SK-N-SH (cell line): ENCODE data around the gene SVBP.

Source experiments
- MEF2A ChIP-seq: IDR thresholded peaks from 2 replicates; pipeline ENCODE4 v1.4.0; 2012; ENCODE audit warnings: low read depth, borderline replicate concordance
- TF ChIP-seq, protein P1 (sequence below): fragments of 200-600 bp; sonication (generic); IDR thresholded peaks from 2 replicates; pipeline ENCODE4 v1.6.1; 2017; ENCODE audit warnings: antibody characterized with exemption, mild to moderate bottlenecking, moderate library complexity

GRCh38 chr1:42845193-42845592 lies 28.0 kb upstream of the SVBP start:
- no peak for TF ChIP-seq MEF2A
- TF ChIP-seq, protein P1, sequence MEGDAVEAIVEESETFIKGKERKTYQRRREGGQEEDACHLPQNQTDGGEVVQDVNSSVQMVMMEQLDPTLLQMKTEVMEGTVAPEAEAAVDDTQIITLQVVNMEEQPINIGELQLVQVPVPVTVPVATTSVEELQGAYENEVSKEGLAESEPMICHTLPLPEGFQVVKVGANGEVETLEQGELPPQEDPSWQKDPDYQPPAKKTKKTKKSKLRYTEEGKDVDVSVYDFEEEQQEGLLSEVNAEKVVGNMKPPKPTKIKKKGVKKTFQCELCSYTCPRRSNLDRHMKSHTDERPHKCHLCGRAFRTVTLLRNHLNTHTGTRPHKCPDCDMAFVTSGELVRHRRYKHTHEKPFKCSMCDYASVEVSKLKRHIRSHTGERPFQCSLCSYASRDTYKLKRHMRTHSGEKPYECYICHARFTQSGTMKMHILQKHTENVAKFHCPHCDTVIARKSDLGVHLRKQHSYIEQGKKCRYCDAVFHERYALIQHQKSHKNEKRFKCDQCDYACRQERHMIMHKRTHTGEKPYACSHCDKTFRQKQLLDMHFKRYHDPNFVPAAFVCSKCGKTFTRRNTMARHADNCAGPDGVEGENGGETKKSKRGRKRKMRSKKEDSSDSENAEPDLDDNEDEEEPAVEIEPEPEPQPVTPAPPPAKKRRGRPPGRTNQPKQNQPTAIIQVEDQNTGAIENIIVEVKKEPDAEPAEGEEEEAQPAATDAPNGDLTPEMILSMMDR = no peak
